HEK293 (cell line): Measurements from ENCODE around the gene DEFB110.

Experiments used
- REST ChIP-seq: fragments of 450-650 bp; formaldehyde crosslinking; IDR thresholded peaks from 2 replicates; pipeline ENCODE4 v1.5.1; 2016; ENCODE audit warnings: missing biosample characterization, missing genetic modification characterization
- ZNF133 ChIP-seq: fragments of 450-650 bp; formaldehyde crosslinking; IDR thresholded peaks from 2 replicates; pipeline ENCODE4 v1.5.1; 2016; ENCODE audit warnings: missing biosample characterization, missing genetic modification characterization
- ZNF138 ChIP-seq: fragments of 450-650 bp; formaldehyde crosslinking; IDR thresholded peaks from 2 replicates; pipeline ENCODE4 v1.5.1; 2016; ENCODE audit warnings: missing biosample characterization, missing genetic modification characterization, borderline replicate concordance
- ZNF266 ChIP-seq: fragments of 450-650 bp; formaldehyde crosslinking; IDR thresholded peaks from 2 replicates; pipeline ENCODE4 v1.5.1; 2016; ENCODE audit warnings: missing biosample characterization, missing genetic modification characterization, low read depth
- TF ChIP-seq, protein P1 (sequence below): fragments of 450-650 bp; formaldehyde crosslinking; IDR thresholded peaks from 2 replicates; pipeline ENCODE4 v1.5.1; 2016; ENCODE audit warnings: missing biosample characterization, missing genetic modification characterization
- TF ChIP-seq, protein P2 (sequence below): fragments of 450-650 bp; formaldehyde crosslinking; IDR thresholded peaks from 2 replicates; pipeline ENCODE4 v1.5.1; 2016; ENCODE audit warnings: missing biosample characterization, missing genetic modification characterization

DNA sequence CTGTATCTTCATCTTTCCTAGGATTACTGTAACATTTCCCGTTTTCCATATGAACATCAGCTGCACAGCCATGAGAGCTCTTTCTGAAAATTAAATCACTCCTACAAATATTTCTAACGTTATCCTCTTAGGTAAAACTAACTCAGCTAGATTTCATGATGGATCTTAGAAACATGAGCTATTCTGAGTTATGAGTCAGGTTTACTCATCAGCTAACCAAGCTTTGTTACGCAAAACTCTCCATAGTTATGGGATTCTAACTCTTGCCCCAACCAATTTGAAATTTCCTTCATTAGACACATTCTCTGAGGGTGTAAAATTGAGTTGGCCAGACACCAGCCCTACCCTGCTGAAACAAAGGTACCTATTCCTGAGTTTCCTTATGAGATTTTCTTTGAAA lies 14.0 kb downstream of the DEFB110 start:
- TF ChIP-seq ZNF266 (no peak), ZNF133 (no peak), REST (tag by site-specific recombination) (no peak), ZNF138 (tag by site-specific recombination) (no peak)
- TF ChIP-seq, protein P1, sequence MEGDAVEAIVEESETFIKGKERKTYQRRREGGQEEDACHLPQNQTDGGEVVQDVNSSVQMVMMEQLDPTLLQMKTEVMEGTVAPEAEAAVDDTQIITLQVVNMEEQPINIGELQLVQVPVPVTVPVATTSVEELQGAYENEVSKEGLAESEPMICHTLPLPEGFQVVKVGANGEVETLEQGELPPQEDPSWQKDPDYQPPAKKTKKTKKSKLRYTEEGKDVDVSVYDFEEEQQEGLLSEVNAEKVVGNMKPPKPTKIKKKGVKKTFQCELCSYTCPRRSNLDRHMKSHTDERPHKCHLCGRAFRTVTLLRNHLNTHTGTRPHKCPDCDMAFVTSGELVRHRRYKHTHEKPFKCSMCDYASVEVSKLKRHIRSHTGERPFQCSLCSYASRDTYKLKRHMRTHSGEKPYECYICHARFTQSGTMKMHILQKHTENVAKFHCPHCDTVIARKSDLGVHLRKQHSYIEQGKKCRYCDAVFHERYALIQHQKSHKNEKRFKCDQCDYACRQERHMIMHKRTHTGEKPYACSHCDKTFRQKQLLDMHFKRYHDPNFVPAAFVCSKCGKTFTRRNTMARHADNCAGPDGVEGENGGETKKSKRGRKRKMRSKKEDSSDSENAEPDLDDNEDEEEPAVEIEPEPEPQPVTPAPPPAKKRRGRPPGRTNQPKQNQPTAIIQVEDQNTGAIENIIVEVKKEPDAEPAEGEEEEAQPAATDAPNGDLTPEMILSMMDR (tag by site-specific recombination), result no peak
- TF ChIP-seq, protein P2, sequence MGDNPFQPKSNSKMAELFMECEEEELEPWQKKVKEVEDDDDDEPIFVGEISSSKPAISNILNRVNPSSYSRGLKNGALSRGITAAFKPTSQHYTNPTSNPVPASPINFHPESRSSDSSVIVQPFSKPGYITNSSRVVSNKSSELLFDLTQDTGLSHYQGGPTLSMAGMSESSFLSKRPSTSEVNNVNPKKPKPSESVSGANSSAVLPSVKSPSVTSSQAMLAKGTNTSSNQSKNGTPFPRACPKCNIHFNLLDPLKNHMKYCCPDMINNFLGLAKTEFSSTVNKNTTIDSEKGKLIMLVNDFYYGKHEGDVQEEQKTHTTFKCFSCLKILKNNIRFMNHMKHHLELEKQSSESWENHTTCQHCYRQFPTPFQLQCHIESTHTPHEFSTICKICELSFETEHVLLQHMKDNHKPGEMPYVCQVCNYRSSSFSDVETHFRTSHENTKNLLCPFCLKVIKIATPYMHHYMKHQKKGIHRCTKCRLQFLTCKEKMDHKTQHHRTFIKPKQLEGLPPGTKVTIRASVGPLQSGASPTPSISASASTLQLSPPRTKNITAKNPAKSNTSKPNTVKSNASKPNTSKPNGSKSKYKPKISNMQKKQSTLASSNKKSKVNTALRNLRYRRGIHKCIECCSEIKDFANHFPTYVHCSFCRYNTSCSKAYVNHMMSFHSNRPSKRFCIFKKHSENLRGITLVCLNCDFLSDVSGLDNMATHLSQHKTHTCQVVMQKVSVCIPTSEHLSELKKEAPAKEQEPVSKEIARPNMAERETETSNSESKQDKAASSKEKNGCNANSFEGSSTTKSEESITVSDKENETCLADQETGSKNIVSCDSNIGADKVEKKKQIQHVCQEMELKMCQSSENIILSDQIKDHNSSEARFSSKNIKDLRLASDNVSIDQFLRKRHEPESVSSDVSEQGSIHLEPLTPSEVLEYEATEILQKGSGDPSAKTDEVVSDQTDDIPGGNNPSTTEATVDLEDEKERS (tag by site-specific recombination), result no peak
